B cell (primary cell): ENCODE data around the gene ASTE1. TPM values are rescaled to one million over a fixed set of nuclear protein-coding genes. Genes with fewer than 3 reads are reported as not detected.

Source experiments
- ATAC-seq: fragments of 200-7000 bp; cut with Tn5 transposase; one replicate; pipeline ENCODE4 v1.10.0; 2021; ENCODE audit warnings: low read depth, mild to moderate bottlenecking, moderate number of reproducible peaks, moderate library complexity
- CTCF ChIA-PET: fragments of 350-600 bp; sonication (Branson Sonifier 250); formaldehyde crosslinking; loops from one replicate; lab custom pipeline; 2021; ENCODE audit warnings: antibody characterized with exemption, inconsistent platforms; lab: Charles Lee
- POLR2A ChIA-PET: fragments of 350-600 bp; sonication (Branson Sonifier 250); formaldehyde crosslinking; loops from one replicate; lab custom pipeline; 2021; ENCODE audit warnings: antibody characterized with exemption; lab: Charles Lee
- DNase-seq: peaks from one replicate; pipeline ENCODE4 v3.0.0; 2013
- H2AFZ ChIP-seq: 2 replicates; pipeline ENCODE4 v1.6.1; 2012; ENCODE audit warnings: mild to moderate bottlenecking, low read depth, low read length; ENCODE audit not compliant: insufficient read depth, poor library complexity, severe bottlenecking
- H3K27ac ChIP-seq, 2 donors: 1 replicate in 1 of 2; 2 replicates in 1 of 2; pipeline ENCODE4 v1.5.1; 2012 to 2013; ENCODE audit warnings: low read length in 2 of 2, mild to moderate bottlenecking in 2 of 2, moderate library complexity in 1 of 2
- H3K27me3 ChIP-seq, 4 experiments: fragments of 200-600 bp in 1 of 4; sonication (generic) in 1 of 4; replicated peaks in 1 of 4; 1 replicate in 2 of 4; 2 replicates in 2 of 4; pipeline versions ENCODE4 v1.6.1 to v1.7.0; 2013 to 2016; ENCODE audit warnings: low read length in 3 of 4, mild to moderate bottlenecking in 2 of 4, mixed read lengths in 1 of 4, moderate library complexity in 1 of 4; ENCODE audit not compliant: insufficient read depth in 4 of 4, control insufficient read depth in 3 of 4; ENCODE audit errors: control extremely low read depth in 1 of 4
- H3K36me3 ChIP-seq, 2 experiments: replicated peaks in 1 of 2; 1 replicate in 1 of 2; 2 replicates in 1 of 2; pipeline versions ENCODE4 v1.6.1 to v1.7.1; 2013; ENCODE audit warnings: low read length in 1 of 2; ENCODE audit not compliant: insufficient read depth in 2 of 2, control insufficient read depth in 1 of 2; ENCODE audit errors: control extremely low read depth in 1 of 2, extremely low read depth in 1 of 2
- H3K4me1 ChIP-seq, 2 donors: fragments of 200-600 bp in 1 of 2; sonication (generic) in 1 of 2; 1 replicate in 1 of 2; 2 replicates in 1 of 2; pipeline versions ENCODE4 v1.5.1 to v1.6.1; 2013 to 2017; ENCODE audit warnings: low read length in 2 of 2; ENCODE audit not compliant: control insufficient read depth in 2 of 2, insufficient read depth in 2 of 2
- H3K4me2 ChIP-seq: replicated peaks from 2 replicates; pipeline ENCODE3; 2012; ENCODE audit warnings: mild to moderate bottlenecking, low read depth, low read length; ENCODE audit not compliant: poor library complexity, severe bottlenecking
- H3K4me3 ChIP-seq, 5 experiments: fragments of 200-600 bp in 1 of 5; sonication (generic) in 1 of 5; 1 replicate in 3 of 5; 2 replicates in 2 of 5; pipeline versions ENCODE4 v1.5.1 to v1.7.0; 2011 to 2016; ENCODE audit warnings: low read length in 4 of 5, mild to moderate bottlenecking in 4 of 5, low read depth in 2 of 5, control low read depth in 1 of 5, moderate library complexity in 1 of 5; ENCODE audit not compliant: insufficient read depth in 1 of 5; ENCODE audit errors: control extremely low read depth in 1 of 5, extremely low read depth in 1 of 5
- H3K79me2 ChIP-seq: fragments of 200-600 bp; sonication (generic); one replicate; pipeline ENCODE4 v1.6.0; 2016; ENCODE audit warnings: low read length; ENCODE audit not compliant: control insufficient read depth, insufficient read depth
- H3K9ac ChIP-seq: fragments of 200-600 bp; sonication (generic); 2 replicates; pipeline ENCODE4 v1.6.1; 2017; ENCODE audit warnings: mild to moderate bottlenecking, low read length, moderate library complexity
- H3K9me3 ChIP-seq, 3 donors: one replicate each; pipeline versions ENCODE4 v1.6.1 to v1.7.1; 2013; ENCODE audit warnings: low read length in 2 of 3; ENCODE audit not compliant: control insufficient read depth in 2 of 3, insufficient read depth in 1 of 3; ENCODE audit errors: control extremely low read depth in 1 of 3
- H4K20me1 ChIP-seq: 2 replicates; pipeline ENCODE4 v1.6.0; 2012; ENCODE audit warnings: mild to moderate bottlenecking, low read length; ENCODE audit not compliant: insufficient read depth, control insufficient read depth, poor library complexity, severe bottlenecking
- H3K27ac Mint-ChIP-seq: one replicate; pipeline ENCODE4 v1.8.0; 2021; ENCODE audit warnings: mixed read lengths
- H3K27me3 Mint-ChIP-seq: one replicate; pipeline ENCODE4 v1.8.0; 2021; ENCODE audit warnings: mixed read lengths
- H3K4me1 Mint-ChIP-seq: one replicate; pipeline ENCODE4 v1.8.0; 2021; ENCODE audit warnings: mixed read lengths
- H3K4me3 Mint-ChIP-seq: one replicate; pipeline ENCODE4 v1.8.0; 2021; ENCODE audit warnings: mixed read lengths
- H3K9me3 Mint-ChIP-seq: one replicate; pipeline ENCODE4 v1.8.0; 2022; ENCODE audit warnings: mixed read lengths; ENCODE audit not compliant: insufficient read depth
- EZH2 ChIP-seq: IDR thresholded peaks from 2 replicates; pipeline ENCODE4 v1.6.1; 2012; ENCODE audit warnings: borderline replicate concordance, low read depth, mild to moderate bottlenecking, moderate library complexity, low read length; ENCODE audit not compliant: insufficient read depth, poor library complexity, severe bottlenecking
- WGBS: methylation state at CpG from one replicate; pipeline ENCODE4 v1.1.5; 2013; ENCODE audit warnings: missing lambda C conversion rate; ENCODE audit not compliant: insufficient coverage; 5-methylcytosine and 5-hydroxymethylcytosine counted together
- intact Hi-C: fragments of 100-400 bp; cut with micrococcal nuclease; formaldehyde crosslinking; loops from one replicate; pipeline ENCODE4 v1.10.0; 2022
- polyA plus RNA-seq: library from polyadenylated mRNA; depleted of rRNA; stranded (reverse); fragments of >200 nt; gene quantifications from 2 replicates; pipeline ENCODE4 v1.2.3, GENCODE V29; 2012
- total RNA-seq, 2 donors: library from RNA; stranded (reverse); fragments of 120-200 nt in 1 of 2; gene quantifications; 1 replicate in 1 of 2; 2 replicates in 1 of 2; pipeline versions ENCODE4 v1.2.3 to v1.2.4, GENCODE V29; 2013 to 2022
- TF ChIP-seq, protein P1 (sequence below): fragments of 200-600 bp; IDR thresholded peaks from one replicate; pipeline ENCODE4 v1.8.0; 2022; ENCODE audit warnings: antibody characterized with exemption, mild to moderate bottlenecking

Gene ASTE1
- total and polyA plus RNA-seq, 2 donors (not counting 1 experiment from before 2014, with no cell fraction given): 7.3 to 21.8 TPM

GRCh38 chr3:130971208-130971607 lies 55.4 kb downstream of the ASTE1 start:
- H3K4me2 ChIP-seq: no peak overlapping the region
- H3K4me3 ChIP-seq: no peak overlapping the region
- intact Hi-C loops: no loop called here
- no peaks in the 10 kb centered on the region for H4K20me1 ChIP-seq
- H3K4me1 ChIP-seq: no peaks in the 10 kb centered on the region
- no peak for TF ChIP-seq EZH2
- TF ChIP-seq, protein P1, sequence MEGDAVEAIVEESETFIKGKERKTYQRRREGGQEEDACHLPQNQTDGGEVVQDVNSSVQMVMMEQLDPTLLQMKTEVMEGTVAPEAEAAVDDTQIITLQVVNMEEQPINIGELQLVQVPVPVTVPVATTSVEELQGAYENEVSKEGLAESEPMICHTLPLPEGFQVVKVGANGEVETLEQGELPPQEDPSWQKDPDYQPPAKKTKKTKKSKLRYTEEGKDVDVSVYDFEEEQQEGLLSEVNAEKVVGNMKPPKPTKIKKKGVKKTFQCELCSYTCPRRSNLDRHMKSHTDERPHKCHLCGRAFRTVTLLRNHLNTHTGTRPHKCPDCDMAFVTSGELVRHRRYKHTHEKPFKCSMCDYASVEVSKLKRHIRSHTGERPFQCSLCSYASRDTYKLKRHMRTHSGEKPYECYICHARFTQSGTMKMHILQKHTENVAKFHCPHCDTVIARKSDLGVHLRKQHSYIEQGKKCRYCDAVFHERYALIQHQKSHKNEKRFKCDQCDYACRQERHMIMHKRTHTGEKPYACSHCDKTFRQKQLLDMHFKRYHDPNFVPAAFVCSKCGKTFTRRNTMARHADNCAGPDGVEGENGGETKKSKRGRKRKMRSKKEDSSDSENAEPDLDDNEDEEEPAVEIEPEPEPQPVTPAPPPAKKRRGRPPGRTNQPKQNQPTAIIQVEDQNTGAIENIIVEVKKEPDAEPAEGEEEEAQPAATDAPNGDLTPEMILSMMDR: no peak
- no peaks in the 10 kb centered on the region for H3K79me2 ChIP-seq
- H3K36me3 ChIP-seq: peaks cover 0 to 37% of the 10 kb centered on the region in 2 experiments
- H3K9me3 ChIP-seq: peaks cover 0 to 5% (median 0%) of the 10 kb centered on the region in 3 donors
- DNase-seq (no peak), ATAC-seq (no peak)
- no peak overlapping the region for H3K27ac ChIP-seq
- Mint-ChIP-seq H3K27ac (no peak overlapping the region), H3K4me1 (no peaks in the 10 kb centered on the region), H3K9me3 (no peaks in the 10 kb centered on the region), H3K27me3 (no peaks in the 10 kb centered on the region), H3K4me3 (no peak overlapping the region)
- H3K27me3 ChIP-seq: no peaks in the 10 kb centered on the region
- POLR2A ChIA-PET: no interaction called here
- H2AFZ ChIP-seq: no peak overlapping the region
- no peak overlapping the region for H3K9ac ChIP-seq
- CTCF ChIA-PET: no interaction called here

GRCh38 chr3:130969621-130970020 lies 57.0 kb downstream of the ASTE1 start:
- ATAC-seq: no peak
- Histone ChIP-seq H3K27ac (no peak overlapping the region), H3K4me1 (no peaks in the 10 kb centered on the region), H3K9ac (no peak overlapping the region), H3K9me3 (peaks cover 0 to 5% (median 0%) of the 10 kb centered on the region in 3 donors), H3K4me2 (no peak overlapping the region), H2AFZ (no peak overlapping the region), H3K79me2 (no peaks in the 10 kb centered on the region), H3K27me3 (no peaks in the 10 kb centered on the region), H3K36me3 (peaks cover 0 to 38% of the 10 kb centered on the region in 2 experiments), H4K20me1 (no peaks in the 10 kb centered on the region), H3K4me3 (no peak overlapping the region)
- Mint-ChIP-seq H3K4me3 (no peak overlapping the region), H3K27ac (no peak overlapping the region), H3K9me3 (no peaks in the 10 kb centered on the region), H3K4me1 (no peaks in the 10 kb centered on the region), H3K27me3 (no peaks in the 10 kb centered on the region)
- TF ChIP-seq, protein P1: no peak
- no peak for TF ChIP-seq EZH2
- WGBS: no CpG with 5 or more reads among the region's 2 CpGs
- DNase-seq: no peak
- ChIA-PET CTCF (no interaction called here), POLR2A (no interaction called here)
- intact Hi-C loops: no loop called here
